Neural crest cell (in vitro differentiated cells): Measurements from ENCODE around the gene KLHDC7B. TPM values are rescaled to one million over a fixed set of nuclear protein-coding genes. Genes with fewer than 3 reads are reported as not detected.
A peak's percentile ranks its signal among the peaks of the same experiment; 100 is the strongest.

Experiments used
- DNase-seq: peaks from one replicate; pipeline ENCODE4 v3.0.0; 2021; ENCODE audit warnings: low read depth, mixed read lengths, low spot score
- H3K27ac Mint-ChIP-seq: one replicate; pipeline ENCODE4 v1.8.0; 2021; ENCODE audit warnings: mild to moderate bottlenecking, mixed read lengths; ENCODE audit not compliant: unreplicated experiment
- H3K27me3 Mint-ChIP-seq: 2 replicates; pipeline ENCODE4 v1.8.0; 2021; ENCODE audit warnings: low read depth, mild to moderate bottlenecking, mixed read lengths
- H3K36me3 Mint-ChIP-seq: 2 replicates; pipeline ENCODE4 v1.8.0; 2021; ENCODE audit warnings: low read depth, mild to moderate bottlenecking, mixed read lengths
- H3K4me1 Mint-ChIP-seq: 2 replicates; pipeline ENCODE4 v1.8.0; 2021; ENCODE audit warnings: mixed read lengths
- H3K4me3 Mint-ChIP-seq: one replicate; pipeline ENCODE4 v1.8.0; 2021; ENCODE audit warnings: mild to moderate bottlenecking, mixed read lengths
- H3K9me3 Mint-ChIP-seq: 2 replicates; pipeline ENCODE4 v1.8.0; 2021; ENCODE audit warnings: mixed read lengths
- total RNA-seq: library from RNA; stranded (reverse); gene quantifications from 2 replicates; pipeline ENCODE4 v1.2.1, GENCODE V29; 2021
- TF ChIP-seq, protein P1 (sequence below): fragments of 200-600 bp; sonication (generic); conservative IDR thresholded peaks from 2 replicates; pipeline ENCODE4 v1.5.0; 2021; ENCODE audit warnings: antibody characterized with exemption, mild to moderate bottlenecking

KLHDC7B gene
- total RNA-seq, 1 donor from 2014 or later, result 0.07 TPM

GRCh38 chr22:50581031-50581949 lies 35.6 kb downstream of the KLHDC7B start:
- no peaks in the 10 kb centered on the region for H3K36me3 Mint-ChIP-seq
- no peak for DNase-seq
- H3K9me3 Mint-ChIP-seq, result no peaks in the 10 kb centered on the region
- peak overlapping the region; percentile 89 for H3K4me3 Mint-ChIP-seq
- no peak overlapping the region for H3K27ac Mint-ChIP-seq
- TF ChIP-seq, protein P1, sequence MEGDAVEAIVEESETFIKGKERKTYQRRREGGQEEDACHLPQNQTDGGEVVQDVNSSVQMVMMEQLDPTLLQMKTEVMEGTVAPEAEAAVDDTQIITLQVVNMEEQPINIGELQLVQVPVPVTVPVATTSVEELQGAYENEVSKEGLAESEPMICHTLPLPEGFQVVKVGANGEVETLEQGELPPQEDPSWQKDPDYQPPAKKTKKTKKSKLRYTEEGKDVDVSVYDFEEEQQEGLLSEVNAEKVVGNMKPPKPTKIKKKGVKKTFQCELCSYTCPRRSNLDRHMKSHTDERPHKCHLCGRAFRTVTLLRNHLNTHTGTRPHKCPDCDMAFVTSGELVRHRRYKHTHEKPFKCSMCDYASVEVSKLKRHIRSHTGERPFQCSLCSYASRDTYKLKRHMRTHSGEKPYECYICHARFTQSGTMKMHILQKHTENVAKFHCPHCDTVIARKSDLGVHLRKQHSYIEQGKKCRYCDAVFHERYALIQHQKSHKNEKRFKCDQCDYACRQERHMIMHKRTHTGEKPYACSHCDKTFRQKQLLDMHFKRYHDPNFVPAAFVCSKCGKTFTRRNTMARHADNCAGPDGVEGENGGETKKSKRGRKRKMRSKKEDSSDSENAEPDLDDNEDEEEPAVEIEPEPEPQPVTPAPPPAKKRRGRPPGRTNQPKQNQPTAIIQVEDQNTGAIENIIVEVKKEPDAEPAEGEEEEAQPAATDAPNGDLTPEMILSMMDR, result no peak
- H3K27me3 Mint-ChIP-seq, result no peaks in the 10 kb centered on the region
- peaks cover 7% of the 10 kb centered on the region for H3K4me1 Mint-ChIP-seq

DNA sequence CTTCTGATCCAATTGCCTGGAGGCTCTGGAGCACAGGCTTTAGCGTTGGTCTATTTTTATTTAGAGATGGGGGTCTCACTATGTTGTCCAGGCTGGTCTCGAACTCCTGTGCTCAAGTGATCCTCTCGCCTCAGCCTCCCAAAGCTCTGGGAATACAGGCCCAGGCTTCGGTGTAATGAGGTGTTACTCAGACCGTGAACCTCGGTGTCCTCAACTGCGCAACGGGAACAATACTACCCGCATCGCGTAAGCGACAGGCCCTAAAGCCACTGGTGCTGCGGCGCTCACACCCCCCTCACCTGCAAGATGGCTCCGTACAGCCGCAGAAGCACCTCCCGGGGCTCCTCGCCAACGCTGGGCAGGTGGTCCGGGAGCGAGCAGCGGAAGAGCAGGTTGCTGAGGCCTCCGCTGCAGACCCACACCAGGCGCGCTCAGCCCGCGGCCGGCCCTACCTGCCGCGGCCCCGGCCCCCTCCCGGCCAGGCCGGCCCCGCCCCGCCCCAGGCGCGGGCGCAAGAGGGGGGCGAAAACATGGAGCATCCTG lies 36.3 kb downstream of the KLHDC7B start:
- H3K9me3 Mint-ChIP-seq, result no peaks in the 10 kb centered on the region
- no peaks in the 10 kb centered on the region for H3K27me3 Mint-ChIP-seq
- peaks cover 7% of the 10 kb centered on the region for H3K4me1 Mint-ChIP-seq
- DNase-seq, result no peak
- H3K36me3 Mint-ChIP-seq, result no peaks in the 10 kb centered on the region
- TF ChIP-seq, protein P1, result no peak
- H3K4me3 Mint-ChIP-seq, result peak overlapping the region; percentile 94
- H3K27ac Mint-ChIP-seq, result peak overlapping the region; percentile 62

GRCh38 chr22:50582493-50583293 lies 37.0 kb downstream of the KLHDC7B start, which contains the start of gene CHKB:
Gene CHKB, minus strand, starts transcription at chr22:50582849. Its CDS starts 68 bp downstream, at chr22:50582781.
- Mint-ChIP-seq H3K27ac (peak within 1 kb of the TSS; percentile 75), H3K36me3 (no peaks in the 10 kb centered on the region), H3K9me3 (no peaks in the 10 kb centered on the region)

GRCh38 chr22:50583294-50583861 lies 37.7 kb downstream of the KLHDC7B start:
- peak overlapping the region; percentile 63 for H3K27ac Mint-ChIP-seq
- TF ChIP-seq, protein P1, result no peak
- no peaks in the 10 kb centered on the region for H3K27me3 Mint-ChIP-seq
- no peak for DNase-seq
- H3K9me3 Mint-ChIP-seq, result no peaks in the 10 kb centered on the region
- no peaks in the 10 kb centered on the region for H3K36me3 Mint-ChIP-seq
- H3K4me1 Mint-ChIP-seq, result peaks cover 7% of the 10 kb centered on the region
- peak overlapping the region; percentile 94 for H3K4me3 Mint-ChIP-seq

More at GRCh38 chr22:50582493-50583293, 37.0 kb downstream of the KLHDC7B start, which contains the start of gene CHKB:
- H3K27me3 Mint-ChIP-seq, result no peaks in the 10 kb centered on the region
- DNase-seq, result peak; percentile 96
- TF ChIP-seq, protein P1, result no peak
- H3K4me1 Mint-ChIP-seq, result peaks cover 7% of the 10 kb centered on the region
- peak within 1 kb of the TSS; percentile 94 for H3K4me3 Mint-ChIP-seq
